HG02973 (cell line): ENCODE results near the gene SPAG8.

Experiments used
- ATAC-seq: cut with Tn5 transposase; IDR thresholded peaks from one replicate; pipeline ENCODE4 v1.9.1; 2021; ENCODE audit warnings: moderate library complexity; ENCODE audit not compliant: unreplicated experiment

SPAG8 gene

GRCh38 chr9:35781066-35781465, 31.0 kb downstream of the SPAG8 start:
- no peak for ATAC-seq

- no peak for ATAC-seq
These were observed 33.6 kb downstream of the SPAG8 start for GRCh38 chr9:35778496-35778895.

DNA sequence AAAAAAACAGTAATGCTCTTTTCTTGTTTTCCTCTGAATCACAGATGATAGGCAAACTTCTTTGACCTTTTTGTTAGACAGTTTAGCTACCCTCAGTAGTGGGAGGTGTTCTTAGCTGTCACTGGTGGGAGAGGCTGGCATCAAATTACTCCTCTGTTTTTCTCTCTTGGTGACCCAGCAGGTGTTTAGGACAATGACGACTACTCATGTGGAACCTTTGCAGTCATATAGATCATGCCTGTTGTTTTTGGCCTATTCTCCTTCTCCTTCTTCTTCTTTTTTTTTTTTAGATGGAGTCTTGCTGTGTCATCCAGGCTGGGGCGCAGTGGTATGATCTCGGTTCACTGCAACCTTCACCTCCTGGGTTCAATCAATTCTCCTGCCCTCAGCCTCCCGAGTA, 36.0 kb downstream of the SPAG8 start:
- ATAC-seq: no peak

GRCh38 chr9:35774907-35775635, 37.0 kb downstream of the SPAG8 start:
- no peak for ATAC-seq

DNA sequence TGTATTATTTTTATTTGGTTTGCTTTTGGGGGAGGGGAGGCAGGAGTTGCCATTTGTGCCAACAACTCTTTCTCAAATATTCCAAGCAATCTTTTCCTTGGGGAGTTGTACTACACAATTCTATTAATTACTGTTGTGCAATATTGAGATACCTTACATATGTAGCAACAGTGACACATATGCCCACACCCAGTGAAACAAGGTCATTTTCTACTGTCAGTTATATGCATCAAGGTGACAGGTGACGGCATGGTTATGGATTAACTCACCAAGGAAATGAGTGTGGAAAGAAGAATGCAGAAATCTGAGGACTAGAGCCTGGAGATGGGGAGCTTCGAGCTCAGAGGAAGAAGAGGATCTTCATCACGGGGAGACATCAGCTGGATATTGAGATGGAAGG, 40.1 kb downstream of the SPAG8 start:
- no peak for ATAC-seq

GRCh38 chr9:35771534-35771933, 40.5 kb downstream of the SPAG8 start:
- no peak for ATAC-seq

DNA sequence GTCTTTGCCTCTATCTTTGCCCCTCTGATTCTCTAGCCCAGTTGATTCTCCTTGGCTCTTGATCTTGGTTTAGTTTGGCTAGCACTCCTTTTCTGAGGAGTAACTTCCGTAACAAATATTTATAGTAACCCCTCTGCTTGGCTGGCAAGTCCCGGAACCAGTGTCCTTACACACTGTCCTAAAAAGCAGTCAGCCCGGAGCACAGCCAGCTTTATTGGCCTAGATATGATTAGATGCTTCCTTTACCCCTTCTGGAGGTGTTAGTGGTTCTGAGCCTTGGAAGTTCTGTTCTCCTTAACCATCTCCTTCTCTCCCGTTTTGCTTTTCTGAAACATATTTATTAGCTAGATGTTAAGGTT, 41.0 kb downstream of the SPAG8 start:
- ATAC-seq: no peak

DNA sequence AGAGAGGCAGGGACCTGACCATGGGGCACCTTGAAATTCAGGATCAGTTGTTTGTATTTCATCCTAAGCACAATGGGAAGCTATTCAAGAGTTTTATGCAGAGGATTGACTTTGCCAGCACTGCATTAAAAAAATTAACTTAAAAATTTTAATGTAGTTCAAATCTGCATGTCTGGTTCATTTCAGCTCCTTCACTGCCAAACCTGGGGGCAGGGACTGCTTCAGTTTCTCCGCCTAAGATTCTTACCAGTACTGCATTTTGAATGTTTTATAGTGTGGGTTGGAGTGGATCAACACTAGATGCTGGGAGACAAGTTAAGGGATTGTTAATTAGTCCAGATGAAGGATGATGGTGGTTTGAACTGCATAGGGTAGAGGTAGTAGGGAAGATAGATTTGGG, 42.3 kb downstream of the SPAG8 start:
- ATAC-seq: no peak

DNA sequence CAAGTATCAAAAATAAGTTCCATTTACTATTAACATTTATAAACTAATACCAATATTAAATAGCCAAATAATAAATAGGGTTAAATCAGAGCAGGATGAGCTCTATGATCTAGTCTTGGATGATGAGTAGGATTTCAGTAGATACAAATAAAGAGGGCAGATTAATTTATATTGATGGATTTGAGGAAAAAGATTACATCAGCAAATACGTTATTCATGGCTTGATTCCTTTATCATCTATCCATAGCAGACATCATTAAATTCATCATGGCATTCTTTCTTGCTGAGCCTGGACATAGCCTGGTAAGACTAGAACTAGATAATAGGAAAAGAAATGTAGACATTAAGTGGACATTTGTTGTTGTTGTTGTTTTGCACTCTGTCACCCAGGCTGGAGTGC, 44.6 kb downstream of the SPAG8 start:
- no peak for ATAC-seq

DNA sequence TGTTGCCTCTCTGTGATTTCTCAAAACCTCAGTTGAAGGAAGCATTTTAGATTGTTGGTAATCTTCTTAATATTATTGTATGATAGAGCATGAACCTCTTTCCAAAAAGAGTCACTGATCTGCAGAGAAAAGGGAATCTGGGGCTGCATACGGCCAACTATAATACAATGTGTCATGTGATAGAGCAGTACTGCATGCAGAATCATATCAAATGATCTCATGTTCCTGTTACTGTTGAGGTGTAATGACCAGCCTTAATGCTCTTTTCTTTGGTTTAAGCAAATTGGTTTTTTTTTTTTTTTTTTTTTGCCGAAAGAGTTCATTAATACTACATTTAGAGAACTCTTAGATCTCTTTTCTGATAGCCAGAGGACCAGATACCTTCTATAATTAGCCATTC, 45.1 kb downstream of the SPAG8 start:
- ATAC-seq: no peak

DNA sequence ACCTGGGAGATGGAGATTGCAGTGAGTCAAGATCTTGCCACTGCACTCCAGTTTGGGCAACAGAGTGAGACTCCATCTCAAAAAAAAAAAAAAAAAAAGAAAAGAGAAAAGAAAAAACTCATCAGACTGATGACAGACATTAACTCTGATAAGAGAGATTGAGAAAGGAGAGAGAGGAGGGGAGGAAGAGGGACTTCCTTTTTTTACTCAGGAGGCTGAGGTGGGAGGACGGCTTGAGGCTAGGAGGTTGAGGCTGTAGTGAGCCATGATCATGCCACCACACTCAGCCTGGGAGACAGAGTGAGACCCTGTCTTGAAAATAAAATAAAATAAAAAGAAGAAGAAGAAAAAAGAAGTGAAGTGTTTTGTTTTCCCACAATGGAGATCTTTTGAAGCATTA, 48.3 kb downstream of the SPAG8 start:
- no peak for ATAC-seq

- no peak for ATAC-seq
These were observed 48.9 kb downstream of the SPAG8 start for GRCh38 chr9:35763181-35763580.

- ATAC-seq: no peak
These were observed 51.4 kb downstream of the SPAG8 start for GRCh38 chr9:35760651-35761050.

GRCh38 chr9:35759795-35760194, 52.3 kb downstream of the SPAG8 start:
- no peak for ATAC-seq
